Vagina (tissue), 2 donors: ENCODE data around the gene C2orf81. TPM values are rescaled to one million over a fixed set of nuclear protein-coding genes. Genes with fewer than 3 reads are reported as not detected.
"Not testable (repeated sequence)": the region's sequence is repeated elsewhere in the genome, so short reads cannot be mapped to it uniquely, and the experiment has no call there.

ENCODE experiments used
- DNase-seq, 2 donors: peaks; one replicate each; pipeline ENCODE4 v3.0.0-alpha.2; 2017; ENCODE audit errors: extremely low spot score in 2 of 2
- H3K27ac ChIP-seq: fragments of 200-600 bp; sonication (generic); one replicate; pipeline ENCODE4 v1.5.1; 2019
- H3K27me3 ChIP-seq: fragments of 200-600 bp; sonication (generic); one replicate; pipeline ENCODE4 v1.5.1; 2019
- H3K36me3 ChIP-seq, 2 donors: fragments of 200-600 bp; sonication (generic); one replicate each; pipeline ENCODE4 v1.5.1; 2017 to 2019
- H3K4me1 ChIP-seq: fragments of 200-600 bp; sonication (generic); one replicate; pipeline ENCODE4 v1.5.1; 2019
- H3K4me3 ChIP-seq, 2 donors: fragments of 200-600 bp; sonication (generic); 1 replicate in 1 of 2; 2 replicates in 1 of 2; pipeline ENCODE4 v1.5.1; 2016 to 2019
- H3K9me3 ChIP-seq: fragments of 200-600 bp; sonication (generic); one replicate; pipeline ENCODE4 v1.5.1; 2019
- CTCF ChIP-seq, 3 experiments: fragments of 450-650 bp in 2 of 3; fragments of 200-600 bp in 1 of 3; sonication (generic) in 1 of 3; IDR thresholded peaks; one replicate each; pipeline ENCODE4 v1.5.1; 2017 to 2019; ENCODE audit warnings: antibody characterized with exemption in 3 of 3, mild to moderate bottlenecking in 2 of 3, moderate library complexity in 2 of 3
- POLR2A ChIP-seq, 2 donors: fragments of 450-650 bp; IDR thresholded peaks; one replicate each; pipeline ENCODE4 v1.6.1; 2017; ENCODE audit warnings: antibody characterized with exemption in 2 of 2, mild to moderate bottlenecking in 2 of 2, moderate library complexity in 2 of 2
- POLR2AphosphoS5 ChIP-seq, 2 donors: sonication (generic); formaldehyde crosslinking; IDR thresholded peaks; one replicate each; pipeline ENCODE4 v1.9.0; 2017; ENCODE audit warnings: antibody characterized with exemption in 2 of 2, mild to moderate bottlenecking in 2 of 2, low read depth in 1 of 2; ENCODE audit not compliant: insufficient read depth in 1 of 2
- intact Hi-C: fragments of 100-400 bp; cut with DNase I; formaldehyde crosslinking; loops from one replicate; pipeline ENCODE4 v1.15.1; 2023
- total RNA-seq: library from RNA; depleted of rRNA; stranded (reverse); fragments of >200 nt; gene quantifications from one replicate; pipeline ENCODE4 v1.2.3, GENCODE V29; 2016

Gene C2orf81
- total RNA-seq, 1 donor from 2014 or later = 2.7 TPM

GRCh38 chr2:74425523-74425922, 4.1 kb upstream of the C2orf81 start:
- Histone ChIP-seq H3K4me1 (peaks cover 16% of the 10 kb centered on the region), H3K9me3 (no peaks in the 10 kb centered on the region), H3K27ac (no peak overlapping the region), H3K4me3 (no peak overlapping the region), H3K27me3 (no peaks in the 10 kb centered on the region), H3K36me3 (peaks cover 0 to 33% of the 10 kb centered on the region in 2 donors)
- no peak for TF ChIP-seq POLR2AphosphoS5 (IDR thresholded peaks at IDR 0.05; ENCODE audit: insufficient read depth in 1 of 2, low read depth in 1 of 2)
- TF ChIP-seq CTCF (IDR thresholded peaks at IDR 0.05) = no peak
- no peak for TF ChIP-seq POLR2A (IDR thresholded peaks at IDR 0.05)
- intact Hi-C loops = no loop called here
- no peak for DNase-seq

GRCh38 chr2:74424995-74425406, 3.6 kb upstream of the C2orf81 start:
- H3K9me3 ChIP-seq = no peaks in the 10 kb centered on the region
- intact Hi-C loops = no loop called here
- H3K4me1 ChIP-seq = peaks cover 19% of the 10 kb centered on the region
- H3K27me3 ChIP-seq = no peaks in the 10 kb centered on the region
- H3K4me3 ChIP-seq = no peak overlapping the region
- TF ChIP-seq POLR2AphosphoS5 (IDR thresholded peaks at IDR 0.05; ENCODE audit: insufficient read depth in 1 of 2, low read depth in 1 of 2) (no peak), CTCF (IDR thresholded peaks at IDR 0.05) (no peak), POLR2A (IDR thresholded peaks at IDR 0.05) (no peak)
- H3K36me3 ChIP-seq = peaks cover 0 to 27% of the 10 kb centered on the region in 2 donors
- DNase-seq = no peak
- no peak overlapping the region for H3K27ac ChIP-seq

GRCh38 chr2:74424139-74424992, 2.9 kb upstream of the C2orf81 start:
- intact Hi-C loops = no loop called here
- Histone ChIP-seq H3K27me3 (no peaks in the 10 kb centered on the region), H3K4me1 (peaks cover 19% of the 10 kb centered on the region), H3K36me3 (peaks cover 0 to 21% of the 10 kb centered on the region in 2 donors), H3K9me3 (no peaks in the 10 kb centered on the region), H3K4me3 (no peak overlapping the region), H3K27ac (no peak overlapping the region)
- DNase-seq = no peak
- TF ChIP-seq POLR2AphosphoS5 (IDR thresholded peaks at IDR 0.05; ENCODE audit: insufficient read depth in 1 of 2, low read depth in 1 of 2) = no peak
- no peak for TF ChIP-seq POLR2A (IDR thresholded peaks at IDR 0.05)
- TF ChIP-seq CTCF (IDR thresholded peaks at IDR 0.05) = no peak

GRCh38 chr2:74423231-74424095, 2.0 kb upstream of the C2orf81 start:
- DNase-seq = no peak
- Histone ChIP-seq H3K9me3 (no peaks in the 10 kb centered on the region), H3K36me3 (peaks cover 0 to 12% of the 10 kb centered on the region in 2 donors), H3K27me3 (no peaks in the 10 kb centered on the region), H3K4me1 (peaks cover 19% of the 10 kb centered on the region), H3K4me3 (no peak overlapping the region), H3K27ac (no peak overlapping the region)
- intact Hi-C loops = no loop called here
- TF ChIP-seq POLR2AphosphoS5 (IDR thresholded peaks at IDR 0.05; ENCODE audit: insufficient read depth in 1 of 2, low read depth in 1 of 2) = no peak
- no peak for TF ChIP-seq CTCF (IDR thresholded peaks at IDR 0.05)
- TF ChIP-seq POLR2A (IDR thresholded peaks at IDR 0.05) = no peak

GRCh38 chr2:74420443-74421103, 846 bp downstream of the C2orf81 start:
- H3K9me3 ChIP-seq, H3K27ac ChIP-seq, H3K36me3 ChIP-seq, intact Hi-C loops, DNase-seq, H3K27me3 ChIP-seq: not testable (repeated sequence)
- Histone ChIP-seq H3K4me3 (peak overlapping the region in 1 of 2 donors; percentile 56), H3K4me1 (peaks cover 23% of the 10 kb centered on the region)
